D721Med (cell line): ENCODE results near the gene KRTAP12-1.

ENCODE experiments used
- DNase-seq: peaks from one replicate; pipeline ENCODE4 v3.0.0; 2011; ENCODE audit warnings: low spot score; ENCODE audit not compliant: insufficient read length
- FAIRE-seq: peaks from 2 replicates; lab custom pipeline; 2011; peaks lifted over from hg19 to GRCh38; lab: Jason Lieb, UNC
- CTCF ChIP-seq: IDR thresholded peaks from 2 replicates; pipeline ENCODE4 v1.5.1; 2012; ENCODE audit warnings: mild to moderate bottlenecking, control low read depth; ENCODE audit not compliant: insufficient read depth; ENCODE audit errors: missing control alignments

KRTAP12-1 gene

GRCh38 chr21:44636209-44637017 is 45.5 kb downstream of the KRTAP12-1 start:
- TF ChIP-seq CTCF: no peak
- FAIRE-seq: no peak
- DNase-seq: no peak

- TF ChIP-seq CTCF: no peak
- FAIRE-seq (no peak), DNase-seq (no peak)
Measured at GRCh38 chr21:44632067-44632466, 49.9 kb downstream of the KRTAP12-1 start.
